HepG2 (cell line): ENCODE results near the gene ZBTB26. TPM values are rescaled to one million over a fixed set of nuclear protein-coding genes. Genes with fewer than 3 reads are reported as not detected.

Experiments used
- AKAP8 ChIP-seq: sonication (generic); formaldehyde crosslinking; IDR thresholded peaks from 2 replicates; pipeline ENCODE4 v1.5.1; 2020; ENCODE audit warnings: mild to moderate bottlenecking, missing genetic modification reagents
- ARID4A ChIP-seq: sonication (generic); formaldehyde crosslinking; IDR thresholded peaks from 2 replicates; pipeline ENCODE4 v1.5.0; 2020; ENCODE audit warnings: mild to moderate bottlenecking, missing genetic modification reagents, borderline replicate concordance
- CREM ChIP-seq, 2 experiments: sonication (generic) in 1 of 2; formaldehyde crosslinking in 1 of 2; IDR thresholded peaks; 2 replicates each; pipeline versions ENCODE4 v1.4.0 to v1.6.1; 2016 to 2020; ENCODE audit warnings: antibody characterized with exemption in 1 of 2, mild to moderate bottlenecking in 1 of 2, missing genetic modification reagents in 1 of 2
- ETV5 ChIP-seq: IDR thresholded peaks from 2 replicates; pipeline ENCODE4 v1.6.1; 2018; ENCODE audit warnings: missing biosample characterization, missing genetic modification reagents, inconsistent platforms, borderline replicate concordance
- FIP1L1 ChIP-seq: fragments of 200-400 bp; formaldehyde crosslinking; IDR thresholded peaks from 2 replicates; pipeline ENCODE4 v1.6.1; 2018; ENCODE audit warnings: low read depth, mild to moderate bottlenecking, low read length, moderate library complexity, borderline replicate concordance; ENCODE audit not compliant: insufficient read depth
- FOSL1 ChIP-seq: sonication (generic); formaldehyde crosslinking; IDR thresholded peaks from 2 replicates; pipeline ENCODE4 v1.9.0; 2021; ENCODE audit warnings: missing genetic modification reagents, borderline replicate concordance
- HNF1A ChIP-seq, 2 experiments: sonication (generic) in 1 of 2; formaldehyde crosslinking in 1 of 2; IDR thresholded peaks; 2 replicates each; pipeline versions ENCODE4 v1.4.0 to v1.6.1; 2016 to 2020; ENCODE audit warnings: borderline replicate concordance in 1 of 2, low read depth in 1 of 2, mild to moderate bottlenecking in 1 of 2, missing genetic modification reagents in 1 of 2
- NFKBIZ ChIP-seq: IDR thresholded peaks from 2 replicates; pipeline ENCODE4 v1.6.1; 2018; ENCODE audit warnings: missing genetic modification reagents, missing compliant biosample characterization
- RBFOX2 ChIP-seq: fragments of 200-400 bp; formaldehyde crosslinking; IDR thresholded peaks from 2 replicates; pipeline ENCODE4 v1.6.1; 2017; ENCODE audit warnings: low read depth, mild to moderate bottlenecking, low read length
- SATB2 ChIP-seq: sonication (generic); formaldehyde crosslinking; IDR thresholded peaks from 2 replicates; pipeline ENCODE4 v1.5.0; 2020; ENCODE audit warnings: missing genetic modification reagents
- SOX6 ChIP-seq, 2 experiments: fragments of 450-650 bp in 1 of 2; sonication (generic) in 1 of 2; formaldehyde crosslinking in 1 of 2; IDR thresholded peaks; 2 replicates each; pipeline versions ENCODE4 v1.4.0 to v1.6.1; 2017 to 2020; ENCODE audit warnings: antibody characterized with exemption in 1 of 2, mild to moderate bottlenecking in 1 of 2, missing genetic modification reagents in 1 of 2
- UBTF ChIP-seq: sonication (generic); formaldehyde crosslinking; IDR thresholded peaks from 2 replicates; pipeline ENCODE4 v1.4.0; 2020; ENCODE audit warnings: mild to moderate bottlenecking, missing genetic modification reagents
- ZBTB20 ChIP-seq: sonication (generic); formaldehyde crosslinking; IDR thresholded peaks from 2 replicates; pipeline ENCODE4 v1.8.1; 2023; ENCODE audit warnings: missing genetic modification reagents, low read depth, mild to moderate bottlenecking, borderline replicate concordance
- ZNF17 ChIP-seq: sonication (generic); formaldehyde crosslinking; IDR thresholded peaks from 2 replicates; pipeline ENCODE4 v1.5.0; 2020; ENCODE audit warnings: mild to moderate bottlenecking, missing genetic modification reagents
- ZNF768 ChIP-seq: sonication (generic); formaldehyde crosslinking; IDR thresholded peaks from 2 replicates; pipeline ENCODE4 v1.4.0; 2020; ENCODE audit warnings: missing genetic modification reagents
- polyA plus RNA-seq, 8 experiments: library from polyadenylated mRNA; depleted of rRNA in 3 of 8; stranded (reverse) in 7 of 8; unstranded in 1 of 8; fragments of >200 nt; fragmentation: Illumina TruSeq in 4 of 8; extraction: Trizol in 4 of 8; gene quantifications; 2 replicates each; pipeline versions ENCODE4 v1.2.1 to v1.2.3, GENCODE V29; 2011 to 2016; ENCODE audit warnings: low read depth in 4 of 8, missing spikeins in 1 of 8, mixed read lengths in 1 of 8; ENCODE audit not compliant: insufficient read depth in 1 of 8
- total RNA-seq, 5 experiments: library from RNA; depleted of rRNA; stranded (reverse); fragments of >200 nt; fragmentation: Illumina TruSeq; extraction: Trizol; gene quantifications; 2 replicates each; pipeline ENCODE4 v1.2.3, GENCODE V29; 2016; ENCODE audit warnings: low read depth in 1 of 5

Gene ZBTB26
- total and polyA plus RNA-seq, 2 of the 13 experiments (the other 11 are each of a cell fraction or from before 2014, with no cell fraction given), result 4.5 to 8.6 TPM

GRCh38 chr9:122912964-122913673 lies 18.2 kb downstream of the ZBTB26 start, which contains the start of gene ZBTB6 (continued):
- TF ChIP-seq ETV5 (CRISPR knock-in tag) (peak; percentile 80), SOX6 (IDR thresholded peaks at IDR 0.05) (no peak), SOX6 (CRISPR knock-in tag; IDR thresholded peaks at IDR 0.05) (peak; percentile 59), FOSL1 (CRISPR knock-in tag) (no peak), SATB2 (CRISPR knock-in tag) (0 out of 2 replicates have a peak, but pooled peaks have one; percentile 35), ARID4A (peak; percentile 92), AKAP8 (CRISPR knock-in tag) (peak; percentile 77; the same call in 1 of the 2 replicates), HNF1A (IDR thresholded peaks at IDR 0.05; ENCODE audit: low read depth) (no peak), HNF1A (CRISPR knock-in tag; IDR thresholded peaks at IDR 0.05; ENCODE audit: borderline replicate concordance) (peak; percentile 25; the same call in 1 of the 2 replicates), FIP1L1 (no peak), ZBTB20 (CRISPR knock-in tag) (no peak), ZNF17 (CRISPR knock-in tag) (no peak), UBTF (CRISPR knock-in tag) (peak; percentile 73), CREM (IDR thresholded peaks at IDR 0.05) (peak; percentile 81), CREM (CRISPR knock-in tag; IDR thresholded peaks at IDR 0.05) (no peak), NFKBIZ (CRISPR knock-in tag) (0 out of 2 replicates have a peak, but pooled peaks have one; percentile 60), RBFOX2 (peak; percentile 62), ZNF768 (peak; percentile 34; the same call in 1 of the 2 replicates)
